HepG2 (cell line): ENCODE measurements around the gene HOXD9. TPM values are rescaled to one million over a fixed set of nuclear protein-coding genes. Genes with fewer than 3 reads are reported as not detected.

ENCODE experiments used
- BCLAF1 ChIP-seq: fragments of 450-650 bp; IDR thresholded peaks from 2 replicates; pipeline ENCODE4 v1.6.1; 2017; ENCODE audit warnings: mild to moderate bottlenecking
- HDAC6 ChIP-seq: fragments of 200-600 bp; sonication (generic); IDR thresholded peaks from 2 replicates; pipeline ENCODE4 v1.7.0; 2017; ENCODE audit warnings: mild to moderate bottlenecking, antibody characterized with exemption, low read length, low read depth
- JDP2 ChIP-seq: sonication (generic); formaldehyde crosslinking; IDR thresholded peaks from 2 replicates; pipeline ENCODE4 v1.8.1; 2022; ENCODE audit warnings: missing genetic modification reagents, borderline replicate concordance
- MED8 ChIP-seq: sonication (generic); formaldehyde crosslinking; IDR thresholded peaks from 2 replicates; pipeline ENCODE4 v1.8.1; 2023; ENCODE audit warnings: mild to moderate bottlenecking, missing genetic modification reagents; ENCODE audit not compliant: insufficient replicate concordance
- NPAS2 ChIP-seq: sonication (generic); formaldehyde crosslinking; IDR thresholded peaks from 2 replicates; pipeline ENCODE4 v1.8.0; 2022; ENCODE audit warnings: mild to moderate bottlenecking, missing genetic modification reagents, borderline replicate concordance
- RBM39 ChIP-seq: fragments of 200-400 bp; formaldehyde crosslinking; IDR thresholded peaks from one replicate; pipeline ENCODE4 v1.6.1; 2018; ENCODE audit warnings: antibody characterized with exemption, mild to moderate bottlenecking, low read depth, low read length; ENCODE audit not compliant: poor library complexity, severe bottlenecking
- SNAPC4 ChIP-seq: sonication (generic); formaldehyde crosslinking; IDR thresholded peaks from 2 replicates; pipeline ENCODE4 v1.4.0; 2020; ENCODE audit warnings: mild to moderate bottlenecking, missing genetic modification reagents
- SRSF1 ChIP-seq: fragments of 200-400 bp; formaldehyde crosslinking; optimal IDR thresholded peaks from 2 replicates; pipeline ENCODE3; 2017; ENCODE audit warnings: mild to moderate bottlenecking, low read depth, low read length, moderate library complexity
- ZMYM3 ChIP-seq: sonication (generic); formaldehyde crosslinking; IDR thresholded peaks from 2 replicates; pipeline ENCODE4 v1.5.1; 2020; ENCODE audit warnings: mild to moderate bottlenecking, missing genetic modification reagents
- ZNF660 ChIP-seq: sonication (generic); formaldehyde crosslinking; IDR thresholded peaks from 2 replicates; pipeline ENCODE4 v1.5.1; 2020; ENCODE audit warnings: mild to moderate bottlenecking, low read depth, missing genetic modification reagents, borderline replicate concordance
- ZNF687 ChIP-seq: sonication (generic); formaldehyde crosslinking; IDR thresholded peaks from 2 replicates; pipeline ENCODE4 v1.5.1; 2020; ENCODE audit warnings: mild to moderate bottlenecking, missing genetic modification reagents, moderate library complexity
- ZNF710 ChIP-seq: sonication (generic); formaldehyde crosslinking; IDR thresholded peaks from 2 replicates; pipeline ENCODE4 v1.5.0; 2020; ENCODE audit warnings: mild to moderate bottlenecking, missing genetic modification reagents, borderline replicate concordance
- polyA plus RNA-seq, 8 experiments: library from polyadenylated mRNA; depleted of rRNA in 3 of 8; stranded (reverse) in 7 of 8; unstranded in 1 of 8; fragments of >200 nt; fragmentation: Illumina TruSeq in 4 of 8; extraction: Trizol in 4 of 8; gene quantifications; 2 replicates each; pipeline versions ENCODE4 v1.2.1 to v1.2.3, GENCODE V29; 2011 to 2016; ENCODE audit warnings: low read depth in 4 of 8, missing spikeins in 1 of 8, mixed read lengths in 1 of 8; ENCODE audit not compliant: insufficient read depth in 1 of 8
- total RNA-seq, 5 experiments: library from RNA; depleted of rRNA; stranded (reverse); fragments of >200 nt; fragmentation: Illumina TruSeq; extraction: Trizol; gene quantifications; 2 replicates each; pipeline ENCODE4 v1.2.3, GENCODE V29; 2016; ENCODE audit warnings: low read depth in 1 of 5

The HOXD9 gene
- total and polyA plus RNA-seq, 2 of the 13 experiments (the other 11 are each of a cell fraction or from before 2014, with no cell fraction given) = not detected

GRCh38 chr2:176172007-176172894, 49.7 kb downstream of the HOXD9 start (continued):
- TF ChIP-seq SNAPC4 (CRISPR knock-in tag) (no peak), ZNF660 (CRISPR knock-in tag) (no peak), MED8 (CRISPR knock-in tag) (peak; percentile 34), RBM39 (no peak), ZNF710 (CRISPR knock-in tag) (peak; percentile 45; the same call in 1 of the 2 replicates), ZNF687 (CRISPR knock-in tag) (peak; percentile 54), ZMYM3 (no peak), JDP2 (CRISPR knock-in tag) (no peak), NPAS2 (no peak), SRSF1 (peak; percentile 55), HDAC6 (no peak), BCLAF1 (no peak)
